Amniotic stem cell (primary cell): ENCODE data around the gene MYL4.

Source experiments
- DNase-seq: peaks from one replicate; lab custom pipeline; 2025; lab: John Stamatoyannopoulos, UW

Gene MYL4

DNA sequence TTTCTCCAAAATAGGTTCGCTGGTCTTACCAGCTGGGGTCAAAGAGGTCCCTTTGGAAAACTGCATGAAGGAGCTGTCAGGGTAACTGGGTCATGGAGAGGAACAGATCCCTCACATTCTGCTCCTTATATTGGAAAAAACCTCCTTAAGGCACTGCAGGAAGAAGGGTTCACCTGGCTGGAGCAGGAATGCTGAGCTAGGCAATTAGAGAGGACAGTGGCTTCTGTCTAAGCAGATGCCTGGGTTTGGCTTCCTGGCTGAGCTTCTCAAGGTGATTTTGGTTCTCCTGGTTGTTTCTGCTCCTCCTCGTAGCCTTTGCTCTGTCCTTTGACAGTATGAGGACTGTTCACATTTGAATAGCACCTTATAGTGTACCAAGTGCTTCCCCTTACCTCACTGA, 64.1 kb downstream of the MYL4 start:
- DNase-seq = no peak
